Stimulated activated CD4-positive, alpha-beta T cell treated with anti-CD3 and anti-CD28 coated beads, Interleukin-1b, Interleukin-23, amount 100 ng/mL, for 1 hour (primary cell): Measurements from ENCODE around the gene PHETA2.
"Not testable (repeated sequence)": the region's sequence is repeated elsewhere in the genome, so short reads cannot be mapped to it uniquely, and the experiment has no call there.

Experiments used
- DNase-seq, 2 donors: peaks; one replicate each; pipeline ENCODE4 v3.0.0-alpha.2; 2020; ENCODE audit warnings: low read depth in 2 of 2

Gene PHETA2

GRCh38 chr22:42104332-42104860 is 30.3 kb downstream of the PHETA2 start:
- DNase-seq: not testable (repeated sequence)

- DNase-seq: no peak
Observed at GRCh38 chr22:42108848-42109247, 34.8 kb downstream of the PHETA2 start.

GRCh38 chr22:42111798-42112197 is 37.8 kb downstream of the PHETA2 start:
- no peak for DNase-seq

- not testable (repeated sequence) for DNase-seq
Observed at GRCh38 chr22:42112793-42113192, 38.7 kb downstream of the PHETA2 start.

GRCh38 chr22:42114721-42115120 is 40.7 kb downstream of the PHETA2 start:
- no peak for DNase-seq

GRCh38 chr22:42115420-42115830 is 41.4 kb downstream of the PHETA2 start:
- not testable (repeated sequence) for DNase-seq

- DNase-seq: no peak
Observed at GRCh38 chr22:42116848-42117424, 42.9 kb downstream of the PHETA2 start.

- DNase-seq: not testable (repeated sequence)
Observed at GRCh38 chr22:42120231-42121021, 46.4 kb downstream of the PHETA2 start.

GRCh38 chr22:42123529-42123928 is 49.5 kb downstream of the PHETA2 start:
- not testable (repeated sequence) for DNase-seq

- DNase-seq: no peak
Observed at GRCh38 chr22:42127606-42128005, 53.6 kb downstream of the PHETA2 start.

- not testable (repeated sequence) for DNase-seq
Observed at GRCh38 chr22:42128007-42128406, 54.0 kb downstream of the PHETA2 start.
